HepG2 (cell line): ENCODE results near the gene MAP3K4. TPM values are rescaled to one million over a fixed set of nuclear protein-coding genes. Genes with fewer than 3 reads are reported as not detected.

Source experiments
- ATAC-seq: fragments of 200-7000 bp; cut with Tn5 transposase; 3 replicates; pipeline ENCODE4 v1.9.1; 2020; ENCODE audit warnings: mild to moderate bottlenecking, moderate library complexity
- BruUV-seq: library from RNA; stranded (reverse); fragments of 400-500 nt; replicated peaks from 2 replicates; lab custom pipeline; 2021; lab: Mats Ljungman, UMichigan
- CTCF ChIA-PET: fragments of 300-600 bp; formaldehyde crosslinking; extraction: SDS; loops from one replicate; lab custom pipeline; 2021; ENCODE audit warnings: low total read pairs, inconsistent platforms, low intra/inter-chr PET ratio; lab: Yijun Ruan, JAX
- POLR2A ChIA-PET: fragments of 350-600 bp; sonication (Branson Sonifier 250); formaldehyde crosslinking; loops from one replicate; lab custom pipeline; 2020; ENCODE audit warnings: antibody characterized with exemption, inconsistent platforms; lab: Yijun Ruan, JAX
- DNase-seq: peaks from one replicate; pipeline ENCODE4 v3.0.0-alpha.2; 2015; ENCODE audit warnings: low spot score
- FAIRE-seq: peaks from 3 replicates; lab custom pipeline; 2011; peaks lifted over from hg19 to GRCh38; lab: Jason Lieb, UNC
- H2AFZ ChIP-seq: one replicate; pipeline ENCODE4 v1.6.1; 2011; ENCODE audit warnings: low read length, inconsistent platforms
- H3K27ac ChIP-seq: fragments of 300-600 bp; 3 replicates; pipeline ENCODE4 v1.8.0; 2011; ENCODE audit warnings: mixed run types, mild to moderate bottlenecking, mixed read lengths, low read length, inconsistent platforms; ENCODE audit not compliant: insufficient read depth; ENCODE audit errors: extremely low read length
- H3K27me3 ChIP-seq, 2 experiments: fragments of 200-600 bp in 1 of 2; 2 replicates in 1 of 2; 3 replicates in 1 of 2; pipeline versions ENCODE4 v1.6.0 to v1.8.0; 2011; ENCODE audit warnings: low read length in 2 of 2, mild to moderate bottlenecking in 2 of 2, moderate library complexity in 2 of 2, inconsistent platforms in 1 of 2; ENCODE audit not compliant: insufficient read depth in 2 of 2, control insufficient read depth in 1 of 2
- H3K36me3 ChIP-seq, 2 experiments: fragments of 200-600 bp in 1 of 2; replicated peaks in 1 of 2; 2 replicates in 1 of 2; 3 replicates in 1 of 2; pipeline versions ENCODE4 v1.5.1 to v1.8.0; 2011; ENCODE audit warnings: low read length in 2 of 2, inconsistent platforms in 1 of 2; ENCODE audit not compliant: insufficient read depth in 2 of 2, control insufficient read depth in 1 of 2
- H3K4me1 ChIP-seq: 2 replicates; pipeline ENCODE4 v1.5.1; 2012; ENCODE audit warnings: low read length, inconsistent platforms; ENCODE audit not compliant: insufficient read depth
- H3K4me2 ChIP-seq: 2 replicates; pipeline ENCODE4 v1.6.0; 2011; ENCODE audit warnings: low read depth, low read length, inconsistent platforms
- H3K4me3 ChIP-seq, 3 experiments: fragments of 200-600 bp in 1 of 3; sonication (generic), shearing (Covaris generic) in 1 of 3; replicated peaks in 1 of 3; 2 replicates each; pipeline ENCODE4 v1.5.1; 2011 to 2016; ENCODE audit warnings: low read length in 3 of 3, inconsistent platforms in 2 of 3, low read depth in 2 of 3, mild to moderate bottlenecking in 2 of 3, control low read depth in 1 of 3, mixed read lengths in 1 of 3; ENCODE audit not compliant: insufficient read depth in 1 of 3
- H3K79me2 ChIP-seq: one replicate; pipeline ENCODE4 v1.6.1; 2011; ENCODE audit warnings: low read length, inconsistent platforms; ENCODE audit not compliant: insufficient read depth
- H3K9ac ChIP-seq: 2 replicates; pipeline ENCODE4 v1.6.0; 2011; ENCODE audit warnings: mild to moderate bottlenecking, low read depth, low read length, inconsistent platforms; ENCODE audit not compliant: insufficient read depth
- H3K9me3 ChIP-seq: 2 replicates; pipeline ENCODE4 v1.5.1; 2012; ENCODE audit warnings: mild to moderate bottlenecking, low read length
- H4K20me1 ChIP-seq: 2 replicates; pipeline ENCODE4 v1.6.0; 2011; ENCODE audit warnings: inconsistent platforms, mild to moderate bottlenecking, low read length, moderate library complexity; ENCODE audit not compliant: insufficient read depth
- AFF4 ChIP-seq: sonication (generic); formaldehyde crosslinking; IDR thresholded peaks from 2 replicates; pipeline ENCODE4 v1.4.0; 2020; ENCODE audit warnings: missing genetic modification reagents
- CREM ChIP-seq, 2 experiments: sonication (generic) in 1 of 2; formaldehyde crosslinking in 1 of 2; IDR thresholded peaks; 2 replicates each; pipeline versions ENCODE4 v1.4.0 to v1.6.1; 2016 to 2020; ENCODE audit warnings: antibody characterized with exemption in 1 of 2, mild to moderate bottlenecking in 1 of 2, missing genetic modification reagents in 1 of 2
- FOXA1 ChIP-seq, 2 experiments: fragments of 450-650 bp in 1 of 2; sonication (generic) in 1 of 2; formaldehyde crosslinking in 1 of 2; IDR thresholded peaks; 2 replicates each; pipeline versions ENCODE4 v1.4.0 to v1.6.1; 2016 to 2020; ENCODE audit warnings: missing genetic modification reagents in 1 of 2
- HDAC1 ChIP-seq: sonication (generic); formaldehyde crosslinking; IDR thresholded peaks from 2 replicates; pipeline ENCODE4 v1.5.1; 2020; ENCODE audit warnings: mild to moderate bottlenecking, missing genetic modification reagents
- HDAC6 ChIP-seq: fragments of 200-600 bp; sonication (generic); IDR thresholded peaks from 2 replicates; pipeline ENCODE4 v1.7.0; 2017; ENCODE audit warnings: mild to moderate bottlenecking, antibody characterized with exemption, low read length, low read depth
- MEIS1 ChIP-seq: sonication (generic); formaldehyde crosslinking; IDR thresholded peaks from 2 replicates; pipeline ENCODE4 v1.9.0; 2021; ENCODE audit warnings: mild to moderate bottlenecking, missing genetic modification reagents, moderate library complexity, borderline replicate concordance
- NAIF1 ChIP-seq: sonication (generic); formaldehyde crosslinking; IDR thresholded peaks from 2 replicates; pipeline ENCODE4 v1.5.0; 2020; ENCODE audit warnings: mild to moderate bottlenecking, missing genetic modification reagents, borderline replicate concordance
- RBFOX2 ChIP-seq: fragments of 200-400 bp; formaldehyde crosslinking; IDR thresholded peaks from 2 replicates; pipeline ENCODE4 v1.6.1; 2017; ENCODE audit warnings: low read depth, mild to moderate bottlenecking, low read length
- UBTF ChIP-seq: sonication (generic); formaldehyde crosslinking; IDR thresholded peaks from 2 replicates; pipeline ENCODE4 v1.4.0; 2020; ENCODE audit warnings: mild to moderate bottlenecking, missing genetic modification reagents
- ZNF180 ChIP-seq: sonication (generic); formaldehyde crosslinking; IDR thresholded peaks from 2 replicates; pipeline ENCODE4 v1.4.0; 2020; ENCODE audit warnings: low read depth, missing genetic modification reagents, borderline replicate concordance
- WGBS: methylation state at CpG from one replicate; pipeline ENCODE4 v1.1.6; 2017; ENCODE audit warnings: low lambda C conversion rate; 5-methylcytosine and 5-hydroxymethylcytosine counted together
- in situ Hi-C: cut with HindIII; loops from 2 replicates; pipeline ENCODE4 v1.10.0; 2017; ENCODE audit warnings: low pct_unique_long_range_greater_than_20kb; ENCODE audit not compliant: extremely low pct_ligation_motif_present
- intact Hi-C: fragments of 100-400 bp; cut with micrococcal nuclease; formaldehyde crosslinking; loops from one replicate; pipeline ENCODE4 v1.10.0; 2022; ENCODE audit not compliant: unreplicated experiment
- polyA plus RNA-seq, 8 experiments: library from polyadenylated mRNA; depleted of rRNA in 3 of 8; stranded (reverse) in 7 of 8; unstranded in 1 of 8; fragments of >200 nt; fragmentation: Illumina TruSeq in 4 of 8; extraction: Trizol in 4 of 8; gene quantifications; 2 replicates each; pipeline versions ENCODE4 v1.2.1 to v1.2.3, GENCODE V29; 2011 to 2016; ENCODE audit warnings: low read depth in 4 of 8, missing spikeins in 1 of 8, mixed read lengths in 1 of 8; ENCODE audit not compliant: insufficient read depth in 1 of 8
- total RNA-seq, 5 experiments: library from RNA; depleted of rRNA; stranded (reverse); fragments of >200 nt; fragmentation: Illumina TruSeq; extraction: Trizol; gene quantifications; 2 replicates each; pipeline ENCODE4 v1.2.3, GENCODE V29; 2016; ENCODE audit warnings: low read depth in 1 of 5

The MAP3K4 gene
- total and polyA plus RNA-seq, 2 of the 13 experiments (the other 11 are each of a cell fraction or from before 2014, with no cell fraction given): 12.9 to 33.6 TPM

- H3K4me2 ChIP-seq: no peak overlapping the region
- no peaks in the 10 kb centered on the region for H4K20me1 ChIP-seq
- ChIA-PET POLR2A (no interaction called here), CTCF (no interaction called here)
- no peak for ATAC-seq
- peaks cover 36% of the 10 kb centered on the region for H3K79me2 ChIP-seq
- WGBS: 96% methylated on average over 13 of the region's 13 CpGs
- H3K4me1 ChIP-seq: peaks cover 12% of the 10 kb centered on the region
- no peaks in the 10 kb centered on the region for H3K9me3 ChIP-seq
- no peak overlapping the region for H3K4me3 ChIP-seq
- in situ Hi-C loops: no loop called here
- H3K27ac ChIP-seq: no peak overlapping the region
- FAIRE-seq: no peak
- no peaks in the 10 kb centered on the region for H3K27me3 ChIP-seq
- H3K36me3 ChIP-seq: no peaks in the 10 kb centered on the region; a peak in 1 of 5 replicates
- no peak overlapping the region for H3K9ac ChIP-seq
- BruUV-seq: no TSS peak
- H2AFZ ChIP-seq: no peak overlapping the region
- intact Hi-C loops: no loop called here
- TF ChIP-seq HDAC6 (no peak), RBFOX2 (no peak), HDAC1 (CRISPR knock-in tag) (no peak), UBTF (CRISPR knock-in tag) (no peak), NAIF1 (CRISPR knock-in tag) (no peak), ZNF180 (no peak), CREM (IDR thresholded peaks at IDR 0.05) (no peak), CREM (CRISPR knock-in tag; IDR thresholded peaks at IDR 0.05) (no peak), FOXA1 (IDR thresholded peaks at IDR 0.05) (no peak), FOXA1 (CRISPR knock-in tag; IDR thresholded peaks at IDR 0.05) (no peak), MEIS1 (CRISPR knock-in tag) (no peak), AFF4 (CRISPR knock-in tag) (no peak)
- no peak for DNase-seq
Observed at GRCh38 chr6:161019324-161019839, 27.8 kb downstream of the MAP3K4 start.
